Choroid plexus epithelial cell (primary cell): ENCODE results near the gene ZAR1L.

Experiments used
- DNase-seq: peaks from one replicate; pipeline ENCODE4 v3.0.0-alpha.2; 2010; ENCODE audit warnings: low read depth
- H3K4me3 ChIP-seq: 2 replicates; pipeline ENCODE4 v1.5.1; 2011; ENCODE audit warnings: low read depth, mild to moderate bottlenecking, control low read depth, low read length, moderate library complexity
- TF ChIP-seq, protein P1 (sequence below): conservative IDR thresholded peaks from 2 replicates; pipeline ENCODE4 v1.5.1; 2011; ENCODE audit warnings: low read depth, mild to moderate bottlenecking, control low read depth, inconsistent platforms, low read length, moderate library complexity

Gene ZAR1L

DNA sequence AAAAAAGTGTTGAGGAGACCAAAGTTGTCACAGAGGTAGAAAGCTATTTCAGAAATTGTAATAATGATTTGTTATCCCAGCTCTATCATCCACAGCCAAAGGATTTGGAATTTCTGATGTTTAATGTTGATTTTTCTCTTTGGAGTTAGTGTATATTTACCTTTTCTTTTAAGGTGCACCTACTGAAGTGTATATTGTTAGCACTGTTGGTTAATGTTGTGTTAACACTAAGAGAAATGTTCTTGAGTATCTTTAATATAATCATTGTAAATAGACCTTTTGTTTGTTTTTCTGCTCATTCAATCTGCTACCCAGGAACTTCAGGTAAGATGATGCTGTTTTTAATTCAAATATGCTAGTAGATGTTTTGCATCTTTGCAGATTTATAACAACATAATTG, 57.5 kb downstream of the ZAR1L start:
- no peak overlapping the region for H3K4me3 ChIP-seq
- TF ChIP-seq, protein P1, sequence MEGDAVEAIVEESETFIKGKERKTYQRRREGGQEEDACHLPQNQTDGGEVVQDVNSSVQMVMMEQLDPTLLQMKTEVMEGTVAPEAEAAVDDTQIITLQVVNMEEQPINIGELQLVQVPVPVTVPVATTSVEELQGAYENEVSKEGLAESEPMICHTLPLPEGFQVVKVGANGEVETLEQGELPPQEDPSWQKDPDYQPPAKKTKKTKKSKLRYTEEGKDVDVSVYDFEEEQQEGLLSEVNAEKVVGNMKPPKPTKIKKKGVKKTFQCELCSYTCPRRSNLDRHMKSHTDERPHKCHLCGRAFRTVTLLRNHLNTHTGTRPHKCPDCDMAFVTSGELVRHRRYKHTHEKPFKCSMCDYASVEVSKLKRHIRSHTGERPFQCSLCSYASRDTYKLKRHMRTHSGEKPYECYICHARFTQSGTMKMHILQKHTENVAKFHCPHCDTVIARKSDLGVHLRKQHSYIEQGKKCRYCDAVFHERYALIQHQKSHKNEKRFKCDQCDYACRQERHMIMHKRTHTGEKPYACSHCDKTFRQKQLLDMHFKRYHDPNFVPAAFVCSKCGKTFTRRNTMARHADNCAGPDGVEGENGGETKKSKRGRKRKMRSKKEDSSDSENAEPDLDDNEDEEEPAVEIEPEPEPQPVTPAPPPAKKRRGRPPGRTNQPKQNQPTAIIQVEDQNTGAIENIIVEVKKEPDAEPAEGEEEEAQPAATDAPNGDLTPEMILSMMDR, result no peak

DNA sequence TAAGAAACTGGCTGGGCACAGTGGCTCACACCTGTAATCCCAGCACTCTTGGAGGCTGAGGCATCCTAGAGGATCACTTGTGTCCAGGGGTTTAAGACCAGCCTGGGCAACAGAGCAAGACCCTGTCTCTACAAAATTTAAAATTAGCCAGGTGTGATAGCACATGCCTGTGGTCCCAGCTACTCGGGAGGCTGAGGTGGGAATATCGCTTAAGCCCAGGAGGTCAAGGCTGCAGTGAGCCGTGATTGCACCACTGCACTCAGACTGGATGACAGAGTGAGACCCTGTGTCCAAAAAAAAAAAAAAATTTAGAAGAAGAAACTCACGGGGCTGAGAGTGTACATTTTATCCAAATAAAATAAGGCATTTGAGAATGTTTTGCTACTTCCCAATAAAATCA, 58.9 kb downstream of the ZAR1L start:
- DNase-seq, result no peak
- no peak overlapping the region for H3K4me3 ChIP-seq
- TF ChIP-seq, protein P1, result no peak

More for the DNA sequence above, 57.5 kb downstream of the ZAR1L start:
- no peak for DNase-seq

DNA sequence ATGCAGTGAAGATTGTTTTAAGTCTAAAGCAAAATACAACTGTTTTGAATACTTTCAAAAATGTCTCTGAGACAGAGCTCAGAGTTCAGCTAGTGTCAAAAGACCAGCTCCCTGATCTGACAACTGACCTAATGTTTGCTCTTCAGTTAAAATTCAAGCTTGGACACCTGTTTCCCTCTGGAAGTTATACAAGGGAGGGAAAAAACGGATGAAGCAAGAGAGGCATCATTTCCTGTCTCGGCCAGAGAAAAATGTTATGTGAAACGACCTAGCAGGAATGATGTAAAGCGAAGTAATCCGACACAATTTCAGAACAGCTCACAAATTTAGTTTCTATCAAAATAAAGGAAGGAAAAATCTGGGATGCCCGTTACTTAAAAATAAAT, 59.4 kb downstream of the ZAR1L start:
- H3K4me3 ChIP-seq, result no peak overlapping the region
- TF ChIP-seq, protein P1, result no peak
- DNase-seq, result peak; percentile 67

DNA sequence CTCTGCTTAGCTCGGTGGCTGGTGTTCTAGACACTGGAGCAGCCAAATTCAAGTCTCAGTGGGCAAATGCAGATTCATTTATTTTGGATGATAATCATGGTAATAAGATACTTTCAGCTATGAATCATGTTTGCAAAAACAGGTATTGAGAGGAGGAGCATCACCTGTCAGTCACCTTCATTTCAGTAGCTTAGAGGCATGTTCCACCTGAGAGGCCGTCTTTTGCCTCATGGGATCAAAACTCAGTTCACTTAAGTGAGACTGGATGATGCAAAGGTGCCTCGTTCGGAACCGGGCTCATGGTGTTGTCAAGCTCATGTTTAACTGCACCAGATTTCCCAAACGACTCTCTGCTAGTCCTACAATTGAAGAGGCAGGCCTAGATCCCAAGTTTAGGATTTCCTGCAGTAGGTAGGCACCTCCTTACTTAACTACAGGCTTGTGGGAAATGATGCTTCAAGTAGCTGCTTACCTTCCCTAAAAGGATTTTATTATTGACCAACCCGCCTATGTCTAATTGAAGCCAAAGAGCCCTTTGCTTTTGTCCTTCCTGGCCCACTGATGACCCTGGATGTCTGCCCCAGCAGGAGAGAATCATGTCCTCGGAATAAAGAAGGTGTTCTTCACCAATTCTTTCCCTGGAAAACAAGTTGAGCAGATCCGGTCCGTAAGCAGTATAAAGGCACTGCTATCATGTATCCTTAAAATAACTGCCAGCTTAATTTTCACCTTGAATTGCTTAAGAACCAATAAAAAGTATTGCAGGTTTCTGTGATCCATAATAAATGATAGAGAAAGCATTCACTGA, 60.0 kb downstream of the ZAR1L start:
- no peak for DNase-seq
- TF ChIP-seq, protein P1, result no peak
- no peak overlapping the region for H3K4me3 ChIP-seq

DNA sequence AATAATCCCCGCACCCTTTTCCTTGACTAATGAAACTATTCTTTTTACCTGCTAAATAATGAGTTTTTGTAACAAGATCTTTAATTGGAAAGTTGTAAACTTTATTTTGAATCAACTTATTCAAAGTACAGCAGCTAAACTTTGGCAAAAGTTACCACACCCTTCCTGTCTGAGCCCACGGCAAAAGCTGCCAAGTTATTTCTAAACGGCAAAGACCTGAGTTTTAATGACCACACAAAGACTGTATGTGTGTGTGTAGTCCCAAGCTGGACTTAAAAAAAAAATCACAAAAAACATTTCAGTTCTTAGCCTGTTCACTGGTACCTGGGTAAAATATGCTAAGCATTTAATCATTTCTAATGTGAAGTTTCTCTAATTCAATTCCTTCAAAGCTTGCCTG, 60.7 kb downstream of the ZAR1L start:
- no peak for DNase-seq
- no peak overlapping the region for H3K4me3 ChIP-seq
- TF ChIP-seq, protein P1, result no peak

DNA sequence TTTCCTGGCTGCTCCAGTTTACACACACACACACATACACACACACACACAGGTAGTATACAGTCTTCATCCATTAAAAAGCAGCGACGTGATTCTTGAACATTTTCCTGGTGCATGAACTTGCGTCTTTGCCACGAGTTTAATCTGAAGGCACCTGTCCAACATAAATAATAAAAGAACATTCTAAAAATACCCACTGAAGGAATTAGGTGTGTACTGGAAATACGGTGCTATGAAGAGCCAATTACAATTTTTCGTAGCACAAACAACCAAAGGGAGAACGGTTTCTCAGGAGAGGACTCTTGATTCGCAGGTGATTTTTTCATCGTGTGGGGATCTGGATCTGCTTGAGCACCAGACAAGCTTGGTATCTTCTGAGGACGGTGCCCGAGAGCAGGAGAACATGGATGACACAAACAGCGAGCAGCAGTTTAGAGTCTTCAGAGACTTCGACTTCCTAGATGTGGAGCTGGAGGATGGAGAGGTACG, 61.2 kb downstream of the ZAR1L start:
- TF ChIP-seq, protein P1, result no peak
- DNase-seq, result no peak
- no peak overlapping the region for H3K4me3 ChIP-seq
